GM23248 (cell line): ENCODE measurements around the gene PGAP3.

Experiments
- EZH2 ChIP-seq: fragments of 200-600 bp; sonication (generic); IDR thresholded peaks from 2 replicates; pipeline ENCODE4 v1.6.1; 2018; ENCODE audit warnings: antibody characterized with exemption, mild to moderate bottlenecking; ENCODE audit not compliant: insufficient read depth, poor library complexity, severe bottlenecking
- EZH2phosphoT487 ChIP-seq: fragments of 200-600 bp; sonication (generic); IDR thresholded peaks from 2 replicates; pipeline ENCODE4 v1.6.1; 2018; ENCODE audit warnings: antibody characterized with exemption, moderate library complexity, mild to moderate bottlenecking, low read depth; ENCODE audit not compliant: insufficient read depth

DNA sequence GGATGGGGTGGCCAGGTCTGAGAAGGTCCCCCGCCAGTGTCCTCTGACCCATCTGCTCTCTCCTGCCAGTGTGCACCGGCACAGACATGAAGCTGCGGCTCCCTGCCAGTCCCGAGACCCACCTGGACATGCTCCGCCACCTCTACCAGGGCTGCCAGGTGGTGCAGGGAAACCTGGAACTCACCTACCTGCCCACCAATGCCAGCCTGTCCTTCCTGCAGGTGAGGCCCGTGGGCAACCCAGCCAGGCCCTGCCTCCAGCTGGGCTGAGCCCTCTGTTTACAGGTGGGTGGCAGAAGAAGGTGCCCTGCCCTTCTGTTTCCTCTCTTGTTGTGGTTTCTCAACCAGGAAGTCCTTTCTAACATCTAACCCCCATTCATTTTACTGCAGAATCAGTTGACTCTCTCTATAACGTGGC lies 19.1 kb upstream of the PGAP3 start:
- no peak for TF ChIP-seq EZH2phosphoT487
- no peak for TF ChIP-seq EZH2
